Astrocyte of the cerebellum (primary cell): ENCODE measurements around the gene RAB11FIP4.

Experiments used
- DNase-seq: peaks from one replicate; pipeline ENCODE4 v3.0.0-alpha.2; 2011; ENCODE audit warnings: low read depth
- H3K4me3 ChIP-seq: 2 replicates; pipeline ENCODE4 v1.5.1; 2011; ENCODE audit warnings: mild to moderate bottlenecking, low read depth, low read length, moderate library complexity
- CTCF ChIP-seq: IDR thresholded peaks from 2 replicates; pipeline ENCODE4 v1.5.1; 2012; ENCODE audit warnings: low read length, low read depth, moderate library complexity, mild to moderate bottlenecking; ENCODE audit errors: missing control alignments
- in situ Hi-C: cut with HindIII; loops from 2 replicates; pipeline ENCODE4 v1.10.0; 2017; ENCODE audit warnings: low sequenced_read_pairs

RAB11FIP4 gene

GRCh38 chr17:31466096-31466760, 74.8 kb downstream of the RAB11FIP4 start:
- no peak for DNase-seq
- in situ Hi-C loops: no loop called here
- TF ChIP-seq CTCF: no peak
- no peak overlapping the region for H3K4me3 ChIP-seq

- in situ Hi-C loops: no loop called here
- no peak overlapping the region for H3K4me3 ChIP-seq
- DNase-seq: no peak
- TF ChIP-seq CTCF: no peak
Observed at GRCh38 chr17:31467502-31468256, 76.2 kb downstream of the RAB11FIP4 start.

- DNase-seq: no peak
- no peak overlapping the region for H3K4me3 ChIP-seq
- in situ Hi-C loops: no loop called here
- TF ChIP-seq CTCF: no peak
Observed at GRCh38 chr17:31469959-31470358, 78.5 kb downstream of the RAB11FIP4 start.

GRCh38 chr17:31470592-31470991, 79.1 kb downstream of the RAB11FIP4 start:
- TF ChIP-seq CTCF: no peak
- DNase-seq: no peak
- no peak overlapping the region for H3K4me3 ChIP-seq
- in situ Hi-C loops: no loop called here

GRCh38 chr17:31472137-31472536, 80.7 kb downstream of the RAB11FIP4 start:
- no peak for DNase-seq
- no peak for TF ChIP-seq CTCF
- in situ Hi-C loops: no loop called here
- H3K4me3 ChIP-seq: no peak overlapping the region

GRCh38 chr17:31475378-31476162, 84.1 kb downstream of the RAB11FIP4 start:
- no peak overlapping the region for H3K4me3 ChIP-seq
- in situ Hi-C loops: loop anchor here (5.0 kb wide), 1 partner anchor 62 kb away; no protein-coding TSS in a partner anchor
- no peak for TF ChIP-seq CTCF
- DNase-seq: no peak
